GM19351 (cell line): ENCODE data around the gene FAHD2A.
"Not testable (repeated sequence)": the region's sequence is repeated elsewhere in the genome, so short reads cannot be mapped to it uniquely, and the experiment has no call there.

Experiments
- ATAC-seq: cut with Tn5 transposase; IDR thresholded peaks from one replicate; pipeline ENCODE4 v1.9.1; 2021; ENCODE audit warnings: mild to moderate bottlenecking, moderate library complexity; ENCODE audit not compliant: unreplicated experiment

The FAHD2A gene

DNA sequence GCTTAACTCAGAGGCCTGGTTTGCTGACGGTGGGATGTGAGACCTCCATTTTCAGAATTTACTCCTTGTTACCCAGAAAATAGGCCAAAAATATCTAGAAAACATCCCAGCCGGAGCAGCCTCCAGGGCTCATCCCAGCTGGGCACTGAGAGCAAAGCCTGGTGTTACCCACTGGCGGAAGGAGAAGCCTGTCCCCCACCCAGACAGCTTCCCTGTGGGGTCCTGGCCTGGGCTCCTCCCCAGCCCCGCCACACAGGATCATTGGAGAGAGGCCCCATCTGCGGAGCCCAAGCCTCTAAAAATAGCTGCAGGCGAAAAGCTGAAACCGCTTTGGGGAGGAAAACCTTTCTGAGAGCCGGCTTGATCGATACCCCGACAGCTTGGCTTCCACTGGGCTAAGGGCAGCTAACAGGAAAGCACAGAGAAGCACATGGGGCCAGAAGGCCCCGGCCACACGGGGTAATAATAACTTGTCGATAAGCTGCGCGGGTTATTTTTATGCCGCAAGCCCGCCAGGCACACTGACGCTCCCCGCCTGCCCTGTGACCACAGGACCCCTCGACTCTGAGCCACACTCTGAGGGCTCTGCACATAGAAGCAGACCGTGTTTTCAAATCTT lies 26.9 kb upstream of the FAHD2A start:
- ATAC-seq = no peak

DNA sequence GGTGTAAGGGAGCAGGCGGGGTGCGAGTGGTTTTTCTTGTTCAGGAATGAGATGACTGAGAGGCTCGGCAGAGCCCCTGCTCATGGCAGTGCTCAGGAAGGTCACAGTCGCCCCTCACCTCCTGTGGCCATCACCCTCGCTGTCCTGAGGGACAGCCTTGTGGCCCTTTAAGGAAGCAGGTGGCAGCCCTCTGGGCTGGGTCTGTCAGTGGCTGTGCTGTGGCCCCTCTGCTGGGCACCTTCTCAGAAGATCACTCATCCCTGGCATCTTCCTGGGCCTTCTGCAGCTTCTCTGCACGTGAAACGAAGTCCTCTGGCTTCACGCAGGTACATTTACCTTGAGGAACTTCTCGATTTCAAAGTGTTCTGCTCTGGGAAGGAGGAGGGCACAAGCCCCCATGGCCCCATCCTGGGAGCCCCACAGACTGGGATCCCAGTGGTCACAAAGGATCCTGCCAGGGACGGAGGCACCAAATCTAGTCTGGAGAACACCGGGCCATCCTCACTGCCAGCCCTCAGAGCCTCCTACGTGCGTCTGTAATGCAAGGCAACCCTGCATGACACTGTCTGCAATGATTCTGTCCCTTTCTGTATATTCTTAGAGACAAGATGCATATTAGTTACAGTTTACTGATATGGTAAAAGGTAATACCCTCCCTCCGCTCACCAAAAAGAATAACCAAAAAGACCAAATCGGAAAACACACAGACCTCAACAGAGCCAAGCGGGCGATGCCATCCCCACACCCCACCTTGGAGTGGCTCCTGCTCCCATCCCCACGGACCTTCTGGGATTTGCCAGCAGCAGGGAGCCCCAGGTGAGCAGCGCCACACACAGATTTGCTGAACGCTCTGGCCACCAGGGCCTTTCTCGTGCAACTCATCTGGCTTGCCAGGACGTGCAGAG lies 25.9 kb upstream of the FAHD2A start:
- no peak for ATAC-seq

DNA sequence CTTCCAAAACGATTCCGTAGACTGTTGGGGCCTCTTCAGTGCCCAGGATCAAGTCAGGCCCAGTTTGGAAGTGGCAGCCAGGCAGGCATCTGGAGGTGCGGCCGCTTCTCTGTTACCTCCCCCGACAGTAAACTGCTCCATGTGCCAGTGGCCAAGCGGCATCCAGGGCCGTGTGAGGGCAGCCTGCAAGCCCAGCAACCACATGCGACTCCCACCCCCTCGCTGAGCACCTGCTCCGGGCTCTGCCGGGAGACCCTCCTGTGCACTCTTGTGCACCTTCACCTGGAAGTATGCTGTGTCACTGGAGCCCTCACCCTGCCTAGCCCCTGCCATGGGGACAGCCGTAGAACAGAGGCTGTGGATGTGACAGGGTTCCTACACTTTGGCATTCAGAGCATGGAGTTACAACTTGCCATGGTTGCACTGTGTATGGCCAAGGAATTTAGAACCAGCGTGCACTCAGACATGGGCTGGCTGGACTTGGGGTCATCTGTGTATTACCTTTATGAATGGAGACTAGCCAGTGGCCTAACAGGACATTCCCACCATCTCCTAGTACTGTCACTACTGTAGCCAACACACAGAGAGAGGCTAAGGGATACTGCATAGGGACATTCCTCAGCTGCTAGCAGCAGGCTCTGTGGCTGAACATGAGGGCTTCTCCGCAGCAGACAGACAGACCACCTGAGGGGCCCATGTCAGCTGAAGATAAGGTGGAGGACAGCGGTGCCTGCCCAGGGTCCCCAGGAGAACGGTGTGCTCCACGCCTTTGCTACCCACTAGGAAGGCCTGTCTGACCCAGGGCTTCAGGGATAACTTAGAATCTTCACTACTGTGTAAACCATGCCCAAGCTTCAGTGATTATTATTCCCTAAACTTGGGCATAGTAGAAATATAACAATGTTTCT lies 25.0 kb upstream of the FAHD2A start:
- ATAC-seq = no peak

DNA sequence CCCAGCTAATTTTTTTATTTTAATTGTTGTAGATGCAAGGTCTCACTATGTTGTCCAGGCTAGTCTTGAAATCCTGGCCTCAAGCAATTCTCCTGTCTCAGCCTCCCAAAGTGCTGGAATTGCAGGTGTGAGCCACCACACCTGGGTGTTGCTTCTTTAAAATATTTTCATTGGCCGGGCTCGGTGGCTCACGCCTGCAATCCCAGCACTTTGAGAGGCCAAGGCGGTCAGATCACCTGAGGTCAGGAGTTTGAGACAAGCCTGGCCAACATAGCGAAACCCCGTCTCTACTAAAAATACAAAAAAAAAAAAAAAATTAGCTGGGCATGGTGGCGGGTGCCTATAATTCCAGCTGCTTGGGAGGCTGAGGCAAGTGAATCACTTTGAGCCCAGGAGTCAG lies 24.2 kb upstream of the FAHD2A start:
- ATAC-seq = not testable (repeated sequence)

DNA sequence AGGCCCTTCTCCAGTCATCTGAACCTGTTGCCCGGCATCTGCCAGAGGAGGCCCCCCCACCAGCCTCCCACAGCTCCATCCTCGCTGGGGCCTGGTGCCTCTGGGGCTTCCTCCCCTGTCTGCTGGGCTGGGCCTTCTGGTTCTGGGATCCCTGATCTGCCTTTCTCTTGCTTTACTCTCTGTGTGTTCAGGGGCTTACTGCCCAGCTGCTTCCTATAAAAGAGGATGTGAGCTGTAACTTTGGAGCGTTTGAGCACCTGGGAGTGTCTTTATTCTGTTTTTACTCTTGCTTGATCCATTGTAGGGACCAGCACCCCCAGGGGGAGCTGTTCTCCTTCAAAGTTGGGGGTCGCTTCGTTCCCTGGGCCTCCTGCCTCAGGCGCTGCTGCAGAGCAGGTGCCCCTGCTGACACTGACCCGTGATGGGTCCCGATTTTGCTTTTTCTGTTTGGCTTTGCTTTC lies 23.1 kb upstream of the FAHD2A start:
- no peak for ATAC-seq

DNA sequence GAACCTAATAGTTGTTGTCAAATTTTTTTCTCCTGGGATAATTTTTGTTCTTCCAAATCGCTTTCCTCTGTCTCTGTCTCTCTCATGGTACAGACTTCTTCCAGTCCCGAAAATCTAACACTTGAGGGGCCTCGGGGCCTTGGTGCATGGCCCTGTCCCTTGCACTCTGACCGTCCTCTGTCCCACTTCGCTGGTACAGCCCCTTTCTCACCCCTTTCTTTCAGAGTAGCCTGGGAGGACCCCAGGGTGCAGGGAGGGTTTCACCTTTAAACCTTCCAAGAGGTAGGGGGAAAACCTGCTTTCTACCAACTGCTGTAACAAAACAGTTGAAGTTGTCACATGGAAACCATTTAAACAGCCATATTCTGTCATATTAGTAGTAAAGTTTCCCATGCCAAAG lies 22.2 kb upstream of the FAHD2A start:
- no peak for ATAC-seq

DNA sequence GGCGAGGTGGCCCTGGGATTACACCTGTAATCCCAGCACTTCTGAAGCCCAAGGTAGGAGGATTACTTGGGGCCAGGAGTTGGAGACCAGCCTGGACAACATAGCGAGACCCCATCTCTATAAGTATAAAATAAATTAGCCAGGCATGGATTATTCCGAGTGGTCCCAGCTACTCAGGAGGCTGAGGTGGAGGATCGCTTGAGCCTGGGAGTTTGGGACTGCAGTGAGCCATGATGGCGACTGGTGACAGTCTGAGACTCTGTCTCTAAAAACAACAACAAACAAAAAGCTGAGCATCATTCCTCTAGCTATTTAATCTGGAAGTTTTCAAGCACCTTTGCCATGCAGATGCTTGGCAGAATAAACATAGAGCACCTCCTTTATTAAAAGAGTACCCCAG lies 21.8 kb upstream of the FAHD2A start:
- no peak for ATAC-seq

DNA sequence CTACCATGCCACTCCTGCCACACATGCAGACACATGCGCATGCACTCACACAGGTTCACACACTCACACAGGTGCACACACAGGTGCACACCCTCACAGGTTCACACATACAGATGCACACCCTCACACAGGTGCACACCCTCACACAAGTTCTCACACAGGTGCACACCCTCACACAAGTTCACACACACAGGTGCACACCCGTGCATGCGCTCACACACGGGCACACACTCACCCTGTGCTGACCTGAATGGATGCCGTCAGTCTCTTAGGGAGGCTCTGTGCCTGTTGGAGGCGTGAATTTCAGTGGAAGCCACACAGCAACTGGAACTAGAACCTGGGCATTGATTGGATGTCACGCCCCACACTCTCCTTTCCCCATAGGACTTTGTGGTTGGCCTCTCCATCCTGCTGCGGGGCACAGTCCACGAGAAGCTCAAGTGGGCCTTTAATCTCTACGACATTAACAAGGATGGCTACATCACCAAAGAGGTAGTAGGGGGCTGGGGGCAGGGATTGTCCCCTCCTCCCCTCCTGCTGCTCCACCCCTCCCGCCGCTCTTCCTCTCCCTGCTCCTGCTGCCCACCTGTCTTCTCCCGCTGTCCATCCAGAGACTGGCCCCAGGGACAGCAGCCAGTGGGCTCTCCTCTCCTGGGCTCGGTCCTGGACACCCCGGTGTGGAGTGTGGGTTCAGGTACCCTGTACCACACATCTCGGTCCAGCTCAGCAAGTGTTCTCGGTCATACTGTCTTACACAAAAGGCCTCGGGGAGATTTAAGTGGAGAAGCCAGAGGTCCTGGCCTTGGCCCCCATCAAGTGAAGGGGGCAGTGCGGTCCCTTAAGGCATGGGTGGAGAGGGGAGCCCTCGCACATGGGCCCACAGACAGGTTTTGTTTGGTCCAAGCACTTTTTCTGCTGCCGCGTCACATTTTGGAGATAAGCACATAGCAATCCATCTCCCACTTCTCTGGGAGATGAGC lies 21.0 kb upstream of the FAHD2A start:
- no peak for ATAC-seq

DNA sequence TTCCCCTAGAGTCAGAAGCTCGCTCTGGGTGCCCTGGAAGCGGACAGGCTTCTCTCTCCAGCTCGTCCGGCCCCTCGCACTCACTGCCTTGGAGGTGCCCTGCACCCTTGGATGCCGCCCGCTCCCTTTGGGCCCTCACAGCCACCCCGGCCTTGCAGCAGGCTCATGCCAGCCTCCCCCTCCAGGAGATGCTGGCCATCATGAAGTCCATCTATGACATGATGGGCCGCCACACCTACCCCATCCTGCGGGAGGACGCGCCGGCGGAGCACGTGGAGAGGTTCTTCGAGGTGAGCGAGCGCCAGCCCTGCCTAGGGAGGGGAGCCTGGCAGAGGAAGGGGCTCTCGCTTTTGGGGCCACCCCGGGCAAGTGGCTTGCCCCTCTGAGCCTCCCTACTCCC lies 20.3 kb upstream of the FAHD2A start:
- ATAC-seq = no peak

DNA sequence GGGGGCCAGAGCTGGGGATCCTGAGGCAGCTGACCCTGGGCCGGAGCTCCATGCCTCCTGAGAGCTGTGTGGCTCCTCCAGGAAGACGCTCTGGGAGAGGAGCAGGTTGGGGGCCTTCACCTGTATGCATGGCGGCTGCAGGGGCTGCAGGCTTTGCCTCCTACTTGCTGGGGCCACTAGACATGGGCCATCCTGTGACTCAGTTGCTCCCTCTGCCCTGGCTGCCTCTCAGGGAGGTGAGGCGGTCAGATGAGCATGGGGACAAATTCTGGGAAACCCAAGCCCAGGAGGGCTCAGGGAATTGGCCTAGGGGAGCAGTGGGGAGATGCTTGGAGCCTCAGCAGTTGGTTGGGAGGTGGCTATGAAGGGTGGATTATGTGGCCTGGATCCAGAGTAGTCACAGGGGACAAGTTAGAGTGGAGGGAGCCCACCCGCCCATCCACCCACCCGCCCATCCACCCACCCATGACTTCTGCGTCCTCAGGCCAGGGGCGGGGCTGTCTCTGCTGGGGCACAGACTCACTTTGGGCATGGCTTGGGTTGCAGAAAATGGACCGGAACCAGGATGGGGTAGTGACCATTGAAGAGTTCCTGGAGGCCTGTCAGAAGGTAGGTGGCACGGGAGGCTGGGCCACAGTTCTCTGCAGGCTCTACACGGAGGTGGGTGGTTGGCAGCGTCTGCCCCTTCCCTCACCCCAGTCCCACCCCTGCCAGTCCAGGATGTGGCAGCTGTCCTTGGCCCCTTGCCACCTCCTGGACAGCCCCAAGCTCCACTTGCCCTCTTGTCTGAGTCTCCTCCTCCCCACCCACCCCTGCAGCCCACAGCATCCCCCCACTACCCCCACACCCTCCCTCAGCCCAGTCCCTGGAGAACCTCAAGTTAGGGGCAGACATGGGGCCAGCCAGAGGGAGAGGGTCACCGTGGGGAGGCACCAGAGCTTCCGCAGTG lies 19.5 kb upstream of the FAHD2A start:
- no peak for ATAC-seq

DNA sequence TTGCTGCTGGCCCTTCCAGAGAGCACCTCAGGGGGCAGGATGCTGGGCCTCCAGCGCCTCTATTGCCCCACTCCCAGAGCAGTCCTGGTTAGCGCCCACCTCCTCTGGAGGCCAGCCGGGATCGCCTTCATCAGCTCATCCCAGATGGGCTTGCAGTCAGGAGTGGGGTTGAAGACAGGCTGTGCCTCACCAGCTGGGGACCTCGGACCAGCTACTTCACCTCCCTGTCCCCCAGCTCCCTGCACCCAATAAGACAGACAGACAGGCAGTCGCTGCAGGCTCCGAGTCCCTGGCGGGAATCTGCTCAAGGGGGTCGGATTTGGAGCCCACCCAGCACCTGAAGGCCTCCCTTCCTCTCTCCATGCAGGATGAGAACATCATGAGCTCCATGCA lies 18.9 kb upstream of the FAHD2A start:
- ATAC-seq = no peak

DNA sequence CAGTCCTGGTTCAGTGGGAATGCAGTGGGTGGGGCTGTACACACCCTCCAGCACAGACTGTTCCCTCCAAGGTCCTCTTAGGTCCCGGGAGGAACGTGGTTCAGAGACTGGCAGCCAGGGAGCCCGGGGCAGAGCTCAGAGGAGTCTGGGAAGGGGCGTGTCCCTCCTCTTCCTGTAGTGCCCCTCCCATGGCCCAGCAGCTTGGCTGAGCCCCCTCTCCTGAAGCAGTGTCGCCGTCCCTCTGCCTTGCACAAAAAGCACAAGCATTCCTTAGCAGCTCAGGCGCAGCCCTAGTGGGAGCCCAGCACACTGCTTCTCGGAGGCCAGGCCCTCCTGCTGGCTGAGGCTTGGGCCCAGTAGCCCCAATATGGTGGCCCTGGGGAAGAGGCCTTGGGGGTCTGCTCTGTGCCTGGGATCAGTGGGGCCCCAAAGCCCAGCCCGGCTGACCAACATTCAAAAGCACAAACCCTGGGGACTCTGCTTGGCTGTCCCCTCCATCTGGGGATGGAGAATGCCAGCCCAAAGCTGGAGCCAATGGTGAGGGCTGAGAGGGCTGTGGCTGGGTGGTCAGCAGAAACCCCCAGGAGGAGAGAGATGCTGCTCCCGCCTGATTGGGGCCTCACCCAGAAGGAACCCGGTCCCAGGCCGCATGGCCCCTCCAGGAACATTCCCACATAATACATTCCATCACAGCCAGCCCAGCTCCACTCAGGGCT lies 17.5 kb upstream of the FAHD2A start:
- no peak for ATAC-seq

DNA sequence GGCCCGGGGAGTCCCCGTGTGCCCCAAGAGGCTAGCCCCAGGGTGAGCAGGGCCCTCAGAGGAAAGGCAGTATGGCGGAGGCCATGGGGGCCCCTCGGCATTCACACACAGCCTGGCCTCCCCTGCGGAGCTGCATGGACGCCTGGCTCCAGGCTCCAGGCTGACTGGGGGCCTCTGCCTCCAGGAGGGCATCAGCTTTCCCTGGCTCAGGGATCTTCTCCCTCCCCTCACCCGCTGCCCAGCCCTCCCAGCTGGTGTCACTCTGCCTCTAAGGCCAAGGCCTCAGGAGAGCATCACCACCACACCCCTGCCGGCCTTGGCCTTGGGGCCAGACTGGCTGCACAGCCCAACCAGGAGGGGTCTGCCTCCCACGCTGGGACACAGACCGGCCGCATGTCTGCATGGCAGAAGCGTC lies 16.9 kb upstream of the FAHD2A start:
- ATAC-seq = no peak

DNA sequence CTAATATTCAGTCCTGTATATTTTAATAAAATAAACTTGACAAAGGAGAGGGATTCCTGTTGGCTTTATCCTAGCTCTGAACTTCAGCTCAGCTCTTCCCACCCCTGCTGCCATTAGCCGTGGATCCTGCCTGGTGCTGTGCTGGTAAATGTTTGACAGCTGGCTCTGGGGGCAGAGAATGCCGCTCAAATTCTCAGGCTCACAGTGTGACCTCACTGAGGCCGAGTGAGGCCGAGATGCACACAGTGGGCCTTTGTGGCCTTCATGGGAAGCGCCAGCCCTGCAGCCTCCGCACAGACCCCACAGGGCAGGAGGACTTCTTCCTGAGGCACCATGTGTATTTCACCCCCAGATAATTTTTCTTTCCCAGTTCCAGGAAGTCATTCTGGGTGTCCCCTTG lies 16.5 kb upstream of the FAHD2A start:
- no peak for ATAC-seq

DNA sequence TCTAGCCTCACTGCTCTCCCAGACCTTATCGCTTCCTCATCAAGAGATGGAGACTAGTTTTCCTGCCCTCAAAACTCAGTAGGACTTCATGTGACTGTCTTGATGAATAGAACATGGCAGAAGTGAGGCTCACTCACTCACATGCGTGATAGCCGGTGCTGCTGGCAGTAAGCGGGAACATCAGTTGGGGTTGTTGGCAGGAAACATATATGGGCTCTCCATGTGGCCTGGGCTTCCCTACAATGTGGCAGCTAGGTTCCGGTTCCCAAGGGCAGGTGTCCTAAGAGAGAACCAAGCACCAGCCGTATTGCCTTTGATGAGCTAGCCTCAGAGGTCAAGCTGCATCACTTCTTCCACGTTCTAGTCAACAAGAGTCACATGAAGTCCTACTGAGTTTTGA lies 15.2 kb upstream of the FAHD2A start:
- ATAC-seq = no peak

DNA sequence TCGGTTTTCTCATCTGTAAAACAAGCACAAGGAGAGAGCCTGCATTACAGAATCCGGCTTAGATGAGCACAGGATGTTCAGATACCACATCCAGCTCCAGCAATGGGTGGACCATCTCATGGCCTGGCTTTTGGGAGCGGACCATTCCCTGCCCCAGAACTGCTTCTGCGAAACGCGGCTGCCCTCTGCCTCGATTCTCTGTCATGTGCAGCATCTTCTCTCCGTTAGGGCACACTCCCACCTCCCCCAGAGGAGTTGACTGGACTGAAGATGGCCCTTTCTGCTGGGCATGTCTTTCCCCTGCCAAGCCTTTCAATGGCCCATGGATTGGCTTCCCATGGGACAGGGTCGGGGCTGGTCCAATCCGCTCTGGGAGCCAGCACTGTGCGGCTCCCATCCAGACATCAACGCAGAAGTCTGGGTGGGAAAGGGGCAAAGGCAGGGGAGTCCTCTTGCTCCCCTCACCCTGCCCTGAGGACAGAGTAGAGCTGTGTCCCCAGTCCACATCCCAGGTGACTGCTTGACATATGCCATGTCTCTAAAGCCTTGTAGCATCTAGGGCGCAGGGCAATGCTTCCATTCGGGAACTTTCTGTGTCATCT lies 14.3 kb upstream of the FAHD2A start:
- no peak for ATAC-seq

DNA sequence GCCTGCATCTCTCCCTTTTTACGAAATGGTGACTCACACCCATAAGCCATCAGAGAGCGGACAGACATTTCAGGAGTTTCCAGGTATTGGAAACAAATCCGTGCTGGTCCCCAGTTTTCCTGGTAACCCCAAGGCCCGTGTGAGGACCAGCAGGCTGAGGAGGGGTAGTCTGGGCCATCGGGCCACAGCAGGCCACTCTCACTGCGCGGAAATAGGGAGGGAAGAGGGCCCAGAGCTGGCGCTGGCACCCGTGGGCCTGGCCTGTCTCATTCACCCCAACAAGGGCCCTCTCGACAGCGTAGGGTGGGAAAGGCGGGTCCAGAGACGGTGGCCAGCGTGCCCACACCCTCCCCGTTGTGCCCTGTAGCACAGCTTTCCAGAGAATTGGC lies 13.7 kb upstream of the FAHD2A start:
- no peak for ATAC-seq
